Fibroblast of lung (primary cell): ENCODE data around the gene BARX2. TPM values are rescaled to one million over a fixed set of nuclear protein-coding genes. Genes with fewer than 3 reads are reported as not detected.

Source experiments
- DNase-seq, 2 donors: peaks; one replicate each; pipeline versions ENCODE4 v3.0.0 to v3.0.0-alpha.2; 2010; ENCODE audit warnings: low read depth in 2 of 2
- H2AFZ ChIP-seq: 2 replicates; pipeline ENCODE4 v1.5.1; 2012; ENCODE audit warnings: low read length, control low read depth, inconsistent platforms
- H3K27ac ChIP-seq: 2 replicates; pipeline ENCODE4 v1.5.1; 2011; ENCODE audit warnings: low read length, control low read depth; ENCODE audit not compliant: insufficient read depth
- H3K27me3 ChIP-seq: 2 replicates; pipeline ENCODE4 v1.5.1; 2011; ENCODE audit warnings: mild to moderate bottlenecking, low read length; ENCODE audit not compliant: control insufficient read depth, insufficient read depth
- H3K36me3 ChIP-seq: 2 replicates; pipeline ENCODE4 v1.5.1; 2011; ENCODE audit warnings: low read length; ENCODE audit not compliant: control insufficient read depth, insufficient read depth
- H3K4me1 ChIP-seq: 2 replicates; pipeline ENCODE4 v1.5.1; 2011; ENCODE audit warnings: low read length; ENCODE audit not compliant: control insufficient read depth, insufficient read depth; ENCODE audit errors: extremely low read depth
- H3K4me2 ChIP-seq: 2 replicates; pipeline ENCODE4 v1.5.1; 2011; ENCODE audit warnings: low read length, control low read depth; ENCODE audit not compliant: insufficient read depth; ENCODE audit errors: extremely low read depth
- H3K4me3 ChIP-seq, 4 experiments: fragments of 200-600 bp in 1 of 4; sonication (generic) in 1 of 4; replicated peaks in 1 of 4; 2 replicates each; pipeline ENCODE4 v1.5.1; 2011 to 2016; ENCODE audit warnings: low read length in 4 of 4, low read depth in 3 of 4, mild to moderate bottlenecking in 3 of 4, control low read depth in 2 of 4, inconsistent platforms in 1 of 4, mixed read lengths in 1 of 4; ENCODE audit not compliant: insufficient read depth in 1 of 4; ENCODE audit errors: control extremely low read depth in 1 of 4
- H3K79me2 ChIP-seq: 2 replicates; pipeline ENCODE4 v1.5.1; 2012; ENCODE audit warnings: mild to moderate bottlenecking, low read length, inconsistent platforms; ENCODE audit not compliant: control insufficient read depth, insufficient read depth
- H3K9ac ChIP-seq: 2 replicates; pipeline ENCODE4 v1.5.1; 2011; ENCODE audit warnings: mild to moderate bottlenecking, low read length, control low read depth; ENCODE audit not compliant: insufficient read depth
- H3K9me3 ChIP-seq: 2 replicates; pipeline ENCODE4 v1.5.1; 2012; ENCODE audit warnings: low read depth, low read length; ENCODE audit not compliant: control insufficient read depth, insufficient read depth
- H4K20me1 ChIP-seq: 2 replicates; pipeline ENCODE4 v1.5.1; 2011; ENCODE audit warnings: low read length; ENCODE audit not compliant: control insufficient read depth, insufficient read depth; ENCODE audit errors: extremely low read depth
- EZH2 ChIP-seq: IDR thresholded peaks from 2 replicates; pipeline ENCODE4 v1.5.1; 2012; ENCODE audit warnings: low read length, control low read depth, mild to moderate bottlenecking; ENCODE audit errors: missing control alignments
- polyA plus RNA-seq, 2 donors: library from polyadenylated mRNA; depleted of rRNA in 1 of 2; stranded (reverse) in 1 of 2; unstranded in 1 of 2; fragments of >200 nt; gene quantifications; 2 replicates each; pipeline ENCODE4 v1.2.1, GENCODE V29; 2011 to 2012; ENCODE audit warnings: missing spikeins in 1 of 2
- total RNA-seq: library from RNA; depleted of rRNA; stranded (reverse); fragments of >200 nt; gene quantifications from 2 replicates; pipeline ENCODE4 v1.2.1, GENCODE V29; 2014
- TF ChIP-seq, protein P1 (sequence below), 2 donors: IDR thresholded peaks in 1 of 2; conservative IDR thresholded peaks in 1 of 2; 1 replicate in 1 of 2; 2 replicates in 1 of 2; pipeline ENCODE4 v1.5.1; 2011 to 2012; ENCODE audit warnings: low read length in 2 of 2, control low read depth in 1 of 2, inconsistent platforms in 1 of 2, low read depth in 1 of 2, mild to moderate bottlenecking in 1 of 2

BARX2 gene
- total and polyA plus RNA-seq, 2 donors (not counting 1 experiment from before 2014, with no cell fraction given), result not detected

GRCh38 chr11:129426776-129427175, 51.1 kb downstream of the BARX2 start:
- Histone ChIP-seq H2AFZ (no peak overlapping the region), H3K27me3 (no peaks in the 10 kb centered on the region), H3K79me2 (no peaks in the 10 kb centered on the region), H3K9ac (no peak overlapping the region), H3K36me3 (no peaks in the 10 kb centered on the region), H3K4me2 (no peak overlapping the region), H4K20me1 (no peaks in the 10 kb centered on the region), H3K4me1 (no peaks in the 10 kb centered on the region), H3K4me3 (no peak overlapping the region), H3K9me3 (no peaks in the 10 kb centered on the region), H3K27ac (no peak overlapping the region)
- no peak for DNase-seq
- TF ChIP-seq, protein P1, sequence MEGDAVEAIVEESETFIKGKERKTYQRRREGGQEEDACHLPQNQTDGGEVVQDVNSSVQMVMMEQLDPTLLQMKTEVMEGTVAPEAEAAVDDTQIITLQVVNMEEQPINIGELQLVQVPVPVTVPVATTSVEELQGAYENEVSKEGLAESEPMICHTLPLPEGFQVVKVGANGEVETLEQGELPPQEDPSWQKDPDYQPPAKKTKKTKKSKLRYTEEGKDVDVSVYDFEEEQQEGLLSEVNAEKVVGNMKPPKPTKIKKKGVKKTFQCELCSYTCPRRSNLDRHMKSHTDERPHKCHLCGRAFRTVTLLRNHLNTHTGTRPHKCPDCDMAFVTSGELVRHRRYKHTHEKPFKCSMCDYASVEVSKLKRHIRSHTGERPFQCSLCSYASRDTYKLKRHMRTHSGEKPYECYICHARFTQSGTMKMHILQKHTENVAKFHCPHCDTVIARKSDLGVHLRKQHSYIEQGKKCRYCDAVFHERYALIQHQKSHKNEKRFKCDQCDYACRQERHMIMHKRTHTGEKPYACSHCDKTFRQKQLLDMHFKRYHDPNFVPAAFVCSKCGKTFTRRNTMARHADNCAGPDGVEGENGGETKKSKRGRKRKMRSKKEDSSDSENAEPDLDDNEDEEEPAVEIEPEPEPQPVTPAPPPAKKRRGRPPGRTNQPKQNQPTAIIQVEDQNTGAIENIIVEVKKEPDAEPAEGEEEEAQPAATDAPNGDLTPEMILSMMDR (conservative IDR thresholded peaks at IDR 0.05 in 1 of 2, IDR thresholded peaks at IDR 0.05 in 1 of 2; ENCODE audit: low read depth in 1 of 2, low read length in 2 of 2), result no peak
- no peak for TF ChIP-seq EZH2

DNA sequence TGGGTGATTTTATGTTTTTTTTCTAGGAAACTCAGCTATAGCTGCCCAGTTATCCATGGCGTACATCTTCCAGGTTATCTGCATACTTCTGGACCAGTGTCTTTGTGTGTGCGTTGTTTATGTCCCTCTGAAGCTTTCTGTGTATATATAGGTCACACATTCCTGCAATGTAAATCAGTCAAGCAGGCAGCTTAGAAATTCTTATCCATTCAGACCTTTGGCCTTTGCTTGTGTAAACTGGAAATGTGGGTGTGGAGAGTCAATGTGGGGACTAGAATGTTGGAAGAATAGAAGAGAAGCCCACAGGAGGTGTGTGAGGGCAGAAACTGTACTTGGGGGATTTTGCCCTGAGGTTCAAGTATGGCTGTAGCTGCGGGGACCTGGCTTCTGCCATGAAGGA, 51.7 kb downstream of the BARX2 start:
- Histone ChIP-seq H3K27ac (no peak overlapping the region), H4K20me1 (no peaks in the 10 kb centered on the region), H3K9me3 (no peaks in the 10 kb centered on the region), H3K36me3 (no peaks in the 10 kb centered on the region), H3K4me2 (no peak overlapping the region), H2AFZ (no peak overlapping the region), H3K4me1 (no peaks in the 10 kb centered on the region), H3K27me3 (no peaks in the 10 kb centered on the region), H3K79me2 (no peaks in the 10 kb centered on the region), H3K9ac (no peak overlapping the region), H3K4me3 (no peak overlapping the region)
- DNase-seq, result no peak
- no peak for TF ChIP-seq EZH2
- TF ChIP-seq, protein P1 (conservative IDR thresholded peaks at IDR 0.05 in 1 of 2, IDR thresholded peaks at IDR 0.05 in 1 of 2; ENCODE audit: low read depth in 1 of 2, low read length in 2 of 2), result no peak

- H3K27me3 ChIP-seq, result no peaks in the 10 kb centered on the region
- no peaks in the 10 kb centered on the region for H3K4me1 ChIP-seq
- no peak overlapping the region for H3K9ac ChIP-seq
- no peaks in the 10 kb centered on the region for H4K20me1 ChIP-seq
- no peak overlapping the region for H3K4me2 ChIP-seq
- no peak overlapping the region for H2AFZ ChIP-seq
- H3K27ac ChIP-seq, result no peak overlapping the region
- H3K9me3 ChIP-seq, result no peaks in the 10 kb centered on the region
- TF ChIP-seq, protein P1 (conservative IDR thresholded peaks at IDR 0.05 in 1 of 2, IDR thresholded peaks at IDR 0.05 in 1 of 2; ENCODE audit: low read depth in 1 of 2, low read length in 2 of 2), result no peak
- no peak for TF ChIP-seq EZH2
- H3K79me2 ChIP-seq, result no peaks in the 10 kb centered on the region
- no peaks in the 10 kb centered on the region for H3K36me3 ChIP-seq
- H3K4me3 ChIP-seq, result no peak overlapping the region
- no peak for DNase-seq
Measured at GRCh38 chr11:129427816-129428406, 52.3 kb downstream of the BARX2 start.
